Non-pigmented ciliary epithelial cell (primary cell): ENCODE data around the gene GPATCH4.
"Not testable (repeated sequence)": the region's sequence is repeated elsewhere in the genome, so short reads cannot be mapped to it uniquely, and the experiment has no call there.

Source experiments
- DNase-seq: peaks from one replicate; pipeline ENCODE4 v3.0.0-alpha.2; 2010; ENCODE audit warnings: low read depth

The GPATCH4 gene

GRCh38 chr1:156626079-156626438, 24.8 kb upstream of the GPATCH4 start:
- DNase-seq, result no peak

GRCh38 chr1:156625436-156626078, 24.3 kb upstream of the GPATCH4 start:
- DNase-seq, result no peak

GRCh38 chr1:156624814-156625435, 23.6 kb upstream of the GPATCH4 start:
- no peak for DNase-seq

- DNase-seq, result no peak
Observed at GRCh38 chr1:156623946-156624813, 22.9 kb upstream of the GPATCH4 start.

GRCh38 chr1:156622581-156623297, 21.5 kb upstream of the GPATCH4 start:
- no peak for DNase-seq

- no peak for DNase-seq
Observed at GRCh38 chr1:156619582-156619955, 18.3 kb upstream of the GPATCH4 start.

GRCh38 chr1:156618853-156619581, 17.7 kb upstream of the GPATCH4 start, which contains the start of gene HAPLN2:
HAPLN2 (plus strand) TSS chr1:156619415; CDS start chr1:156623491, 4,076 bp downstream.
- DNase-seq, result no peak

- no peak for DNase-seq
Observed at GRCh38 chr1:156616463-156616862, 15.2 kb upstream of the GPATCH4 start.

- DNase-seq, result no peak
Observed at GRCh38 chr1:156615946-156616345, 14.7 kb upstream of the GPATCH4 start.

- DNase-seq, result no peak
Observed at GRCh38 chr1:156612666-156613065, 11.4 kb upstream of the GPATCH4 start.

GRCh38 chr1:156610072-156610471, 8.8 kb upstream of the GPATCH4 start:
- not testable (repeated sequence) for DNase-seq

GRCh38 chr1:156608981-156609380, 7.7 kb upstream of the GPATCH4 start:
- no peak for DNase-seq

GRCh38 chr1:156608036-156608674, 6.9 kb upstream of the GPATCH4 start:
- DNase-seq, result no peak

GRCh38 chr1:156607344-156607743, 6.1 kb upstream of the GPATCH4 start:
- DNase-seq, result not testable (repeated sequence)

GRCh38 chr1:156602557-156602993, 1.3 kb upstream of the GPATCH4 start:
- no peak for DNase-seq

GRCh38 chr1:156601892-156602291, 613 bp upstream of the GPATCH4 start:
- DNase-seq, result no peak

GRCh38 chr1:156600733-156601121, 552 bp downstream of the GPATCH4 start:
- no peak for DNase-seq

GRCh38 chr1:156599811-156600210, 1.5 kb downstream of the GPATCH4 start:
- no peak for DNase-seq

GRCh38 chr1:156598731-156599432, 2.4 kb downstream of the GPATCH4 start:
- no peak for DNase-seq

GRCh38 chr1:156598125-156598524, 3.2 kb downstream of the GPATCH4 start:
- DNase-seq, result no peak
